Large intestine (tissue), 3 donors: ENCODE data around the gene TEDC2. TPM values are rescaled to one million over a fixed set of nuclear protein-coding genes. Genes with fewer than 3 reads are reported as not detected.

Experiments
- DNase-seq, 2 donors: peaks; one replicate each; pipeline versions ENCODE4 v3.0.0 to v3.0.0-alpha.2; 2013
- H3K27ac ChIP-seq: one replicate; pipeline ENCODE4 v1.5.1; 2013; ENCODE audit warnings: low read length
- H3K27me3 ChIP-seq: 2 replicates; pipeline ENCODE4 v1.6.1; 2013; ENCODE audit warnings: low read length; ENCODE audit not compliant: control insufficient read depth, insufficient read depth
- H3K36me3 ChIP-seq: 2 replicates; pipeline ENCODE4 v1.6.1; 2013; ENCODE audit warnings: low read length; ENCODE audit not compliant: control insufficient read depth, insufficient read depth
- H3K4me1 ChIP-seq: one replicate; pipeline ENCODE4 v1.6.1; 2013; ENCODE audit warnings: low read length; ENCODE audit not compliant: control insufficient read depth, insufficient read depth
- H3K4me3 ChIP-seq: one replicate; pipeline ENCODE4 v1.5.1; 2013; ENCODE audit warnings: low read length
- H3K9me3 ChIP-seq: one replicate; pipeline ENCODE4 v1.6.1; 2013; ENCODE audit warnings: mild to moderate bottlenecking, low read depth, low read length, moderate library complexity; ENCODE audit not compliant: control insufficient read depth
- WGBS: methylation state at CpG from one replicate; pipeline ENCODE4 v1.1.5; 2013; ENCODE audit warnings: low lambda C conversion rate; ENCODE audit not compliant: insufficient coverage; 5-methylcytosine and 5-hydroxymethylcytosine counted together
- polyA plus RNA-seq: library from polyadenylated mRNA; unstranded; fragments of 120-200 nt; gene quantifications from one replicate; pipeline ENCODE4 v1.2.1, GENCODE V29; 2013

The TEDC2 gene
- polyA plus RNA-seq, 1 donor, result 6.4 TPM

GRCh38 chr16:2501946-2502895, 42.3 kb downstream of the TEDC2 start:
- no peak for DNase-seq
- Histone ChIP-seq H3K4me1 (peaks cover 25% of the 10 kb centered on the region), H3K4me3 (no peak overlapping the region), H3K9me3 (no peaks in the 10 kb centered on the region), H3K36me3 (peaks cover 20% of the 10 kb centered on the region), H3K27ac (peak overlapping the region; percentile 48), H3K27me3 (no peaks in the 10 kb centered on the region)
- WGBS, result no CpG with 5 or more reads among the region's 18 CpGs

- Histone ChIP-seq H3K27me3 (no peaks in the 10 kb centered on the region), H3K4me3 (no peak overlapping the region), H3K27ac (no peak overlapping the region), H3K36me3 (no peaks in the 10 kb centered on the region), H3K9me3 (no peaks in the 10 kb centered on the region), H3K4me1 (peaks cover 25% of the 10 kb centered on the region)
- WGBS, result 100% methylated on average over 1 of the region's 14 CpGs
- no peak for DNase-seq
These were observed 45.8 kb downstream of the TEDC2 start for GRCh38 chr16:2505695-2506094.

GRCh38 chr16:2507052-2507659, 47.2 kb downstream of the TEDC2 start:
- Histone ChIP-seq H3K27ac (no peak overlapping the region), H3K27me3 (no peaks in the 10 kb centered on the region), H3K4me3 (no peak overlapping the region), H3K9me3 (no peaks in the 10 kb centered on the region), H3K4me1 (peaks cover 24% of the 10 kb centered on the region), H3K36me3 (no peaks in the 10 kb centered on the region)
- WGBS, result no CpG with 5 or more reads among the region's 14 CpGs
- DNase-seq, result no peak

- Histone ChIP-seq H3K4me1 (peaks cover 24% of the 10 kb centered on the region), H3K27me3 (no peaks in the 10 kb centered on the region), H3K9me3 (no peaks in the 10 kb centered on the region), H3K36me3 (no peaks in the 10 kb centered on the region), H3K4me3 (no peak overlapping the region), H3K27ac (no peak overlapping the region)
- DNase-seq, result no peak
- no CpG with 5 or more reads among the region's 11 CpGs for WGBS
These were observed 47.8 kb downstream of the TEDC2 start for GRCh38 chr16:2507665-2508064.

GRCh38 chr16:2508722-2509400, 49.0 kb downstream of the TEDC2 start:
- no peak overlapping the region for H3K27ac ChIP-seq
- H3K9me3 ChIP-seq, result no peaks in the 10 kb centered on the region
- no peaks in the 10 kb centered on the region for H3K27me3 ChIP-seq
- H3K36me3 ChIP-seq, result no peaks in the 10 kb centered on the region
- H3K4me3 ChIP-seq, result no peak overlapping the region
- no peak for DNase-seq
- no CpG with 5 or more reads among the region's 18 CpGs for WGBS
- H3K4me1 ChIP-seq, result peaks cover 24% of the 10 kb centered on the region

GRCh38 chr16:2511128-2511800, 51.4 kb downstream of the TEDC2 start:
- Histone ChIP-seq H3K27me3 (no peaks in the 10 kb centered on the region), H3K9me3 (no peaks in the 10 kb centered on the region), H3K4me1 (peaks cover 34% of the 10 kb centered on the region), H3K27ac (no peak overlapping the region), H3K36me3 (peaks cover 3% of the 10 kb centered on the region), H3K4me3 (no peak overlapping the region)
- DNase-seq, result peak; percentile 67 to 72
- no CpG with 5 or more reads among the region's 24 CpGs for WGBS

GRCh38 chr16:2511996-2512734, 52.3 kb downstream of the TEDC2 start:
- Histone ChIP-seq H3K4me1 (peaks cover 43% of the 10 kb centered on the region), H3K27ac (peak overlapping the region; percentile 74), H3K4me3 (no peak overlapping the region), H3K9me3 (no peaks in the 10 kb centered on the region), H3K36me3 (peaks cover 10% of the 10 kb centered on the region), H3K27me3 (no peaks in the 10 kb centered on the region)
- DNase-seq, result no peak
- WGBS, result no CpG with 5 or more reads among the region's 17 CpGs

- Histone ChIP-seq H3K4me3 (peak overlapping the region; percentile 40), H3K27me3 (no peaks in the 10 kb centered on the region), H3K4me1 (peaks cover 46% of the 10 kb centered on the region), H3K9me3 (no peaks in the 10 kb centered on the region), H3K36me3 (peaks cover 10% of the 10 kb centered on the region), H3K27ac (peak overlapping the region; percentile 74)
- WGBS, result no CpG with 5 or more reads among the region's 15 CpGs
- peak in 1 of 2 donors; percentile 59 for DNase-seq
These were observed 53.0 kb downstream of the TEDC2 start for GRCh38 chr16:2512735-2513404.
